Testis (tissue), 2 donors: ENCODE measurements around the gene RAI1.

Source experiments
- CTCF ChIP-seq, 3 experiments: fragments of 450-650 bp in 2 of 3; fragments of 200-600 bp in 1 of 3; sonication (generic) in 1 of 3; IDR thresholded peaks; one replicate each; pipeline ENCODE4 v1.5.1; 2016 to 2019; ENCODE audit warnings: antibody characterized with exemption in 3 of 3, mild to moderate bottlenecking in 2 of 3, moderate library complexity in 1 of 3
- POLR2A ChIP-seq: fragments of 450-650 bp; IDR thresholded peaks from one replicate; pipeline ENCODE4 v1.6.1; 2017; ENCODE audit warnings: antibody characterized with exemption, mild to moderate bottlenecking, moderate library complexity

- TF ChIP-seq CTCF (IDR thresholded peaks at IDR 0.05) (no peak), POLR2A (no peak)
Measured at GRCh38 chr17:17668775-17669579, 12.3 kb upstream of the RAI1 start.
